Renal pelvis (tissue), 12 donors: Measurements from ENCODE around the gene HOXA9. TPM values are rescaled to one million over a fixed set of nuclear protein-coding genes. Genes with fewer than 3 reads are reported as not detected.
A peak's percentile ranks its signal among the peaks of the same experiment; 100 is the strongest.

Experiments used
- DNase-seq: peaks from one replicate; pipeline ENCODE4 v3.0.0-alpha.2; 2013
- long read RNA-seq, 16 experiments: transcript quantifications; one replicate each; lab custom pipeline, GENCODE V29; 2026
- polyA plus RNA-seq, 3 donors: library from polyadenylated mRNA; unstranded; fragments of 120-200 nt; gene quantifications; one replicate each; pipeline ENCODE4 v1.2.1, GENCODE V29; 2013; ENCODE audit not compliant: insufficient read length in 3 of 3

Gene HOXA9
- polyA plus RNA-seq = 100 to 1,000 TPM; 102 to 118 (median 115) TPM
- long read RNA-seq, donor 1, transcript HOXA9-202 (3 exons, 797 nt) = major isoform, 19 of 40 reads
- long read RNA-seq, donor 1, transcript HOXA9-201 (2 exons, 2,060 nt) = minor isoform, 15 of 40 reads
- long read RNA-seq, donor 1, partial matches to known transcripts = 6 of 40 reads
- long read RNA-seq, donor 1, other reads (novel, unspliced or antisense) = 0 of 40 reads
- long read RNA-seq, donor 2, transcript HOXA9-202 (3 exons, 797 nt) = major isoform, 25 of 54 reads
- long read RNA-seq, donor 2, transcript HOXA9-201 (2 exons, 2,060 nt) = minor isoform, 16 of 54 reads
- long read RNA-seq, donor 2, partial matches to known transcripts = 12 of 54 reads
- long read RNA-seq, donor 2, other reads (novel, unspliced or antisense) = 0 of 54 reads
- long read RNA-seq, donor 3, transcript HOXA9-202 (3 exons, 797 nt) = minor isoform, 16 of 38 reads
- long read RNA-seq, donor 3, transcript HOXA9-201 (2 exons, 2,060 nt) = major isoform, 17 of 38 reads
- long read RNA-seq, donor 3, partial matches to known transcripts = 5 of 38 reads
- long read RNA-seq, donor 3, other reads (novel, unspliced or antisense) = 0 of 38 reads
- long read RNA-seq, donor 4, transcript HOXA9-202 (3 exons, 797 nt) = major isoform, 21 of 36 reads
- long read RNA-seq, donor 4, transcript HOXA9-201 (2 exons, 2,060 nt) = minor isoform, 7 of 36 reads
- long read RNA-seq, donor 4, partial matches to known transcripts = 8 of 36 reads
- long read RNA-seq, donor 4, other reads (novel, unspliced or antisense) = 0 of 36 reads
- long read RNA-seq, donor 5, transcript HOXA9-202 (3 exons, 797 nt) = major isoform, 9 of 25 reads
- long read RNA-seq, donor 5, transcript HOXA9-201 (2 exons, 2,060 nt) = minor isoform, 8 of 25 reads
- long read RNA-seq, donor 5, partial matches to known transcripts = 8 of 25 reads
- long read RNA-seq, donor 5, other reads (novel, unspliced or antisense) = 0 of 25 reads
- long read RNA-seq, donor 6, transcript HOXA9-201 (2 exons, 2,060 nt) = minor isoform, 17 of 48 reads
- long read RNA-seq, donor 6, transcript HOXA9-202 (3 exons, 797 nt) = major isoform, 19 of 48 reads
- long read RNA-seq, donor 6, partial matches to known transcripts = 12 of 48 reads
- long read RNA-seq, donor 6, other reads (novel, unspliced or antisense) = 0 of 48 reads
- long read RNA-seq, donor 7, transcript HOXA9-201 (2 exons, 2,060 nt) = major isoform, 21 of 49 reads
- long read RNA-seq, donor 7, transcript HOXA9-202 (3 exons, 797 nt) = minor isoform, 17 of 49 reads
- long read RNA-seq, donor 7, partial matches to known transcripts = 11 of 49 reads
- long read RNA-seq, donor 7, other reads (novel, unspliced or antisense) = 0 of 49 reads
- long read RNA-seq, donor 8, transcript HOXA9-202 (3 exons, 797 nt) = major isoform, 6 of 8 reads
- long read RNA-seq, donor 8, partial matches to known transcripts = 0 of 8 reads
- long read RNA-seq, donor 8, other reads (novel, unspliced or antisense) = 0 of 8 reads
- long read RNA-seq, donor 9, transcript HOXA9-201 (2 exons, 2,060 nt) = minor isoform, 15 of 36 reads
- long read RNA-seq, donor 9, transcript HOXA9-202 (3 exons, 797 nt) = major isoform, 16 of 36 reads
- long read RNA-seq, donor 9, partial matches to known transcripts = 5 of 36 reads
- long read RNA-seq, donor 9, other reads (novel, unspliced or antisense) = 0 of 36 reads
- long read RNA-seq, donor 10, transcript HOXA9-201 (2 exons, 2,060 nt) = minor isoform, 13 of 46 reads
- long read RNA-seq, donor 10, transcript HOXA9-202 (3 exons, 797 nt) = major isoform, 22 of 46 reads
- long read RNA-seq, donor 10, partial matches to known transcripts = 11 of 46 reads
- long read RNA-seq, donor 10, other reads (novel, unspliced or antisense) = 0 of 46 reads
- long read RNA-seq, donor 11, transcript HOXA9-201 (2 exons, 2,060 nt) = major isoform, 23 of 102 reads
- long read RNA-seq, donor 11, transcript HOXA9-202 (3 exons, 797 nt) = minor isoform, 7 of 102 reads
- long read RNA-seq, donor 11, partial matches to known transcripts = 72 of 102 reads
- long read RNA-seq, donor 11, other reads (novel, unspliced or antisense) = 0 of 102 reads
- long read RNA-seq, donor 12, transcript HOXA9-201 (2 exons, 2,060 nt) = minor isoform, 24 of 60 reads
- long read RNA-seq, donor 12, transcript HOXA9-202 (3 exons, 797 nt) = major isoform, 29 of 60 reads
- long read RNA-seq, donor 12, partial matches to known transcripts = 7 of 60 reads
- long read RNA-seq, donor 12, other reads (novel, unspliced or antisense) = 0 of 60 reads
- long read RNA-seq, donor 13, transcript HOXA9-201 (2 exons, 2,060 nt) = major isoform, 13 of 20 reads
- long read RNA-seq, donor 13, transcript HOXA9-202 (3 exons, 797 nt) = minor isoform, 7 of 20 reads
- long read RNA-seq, donor 13, partial matches to known transcripts = 0 of 20 reads
- long read RNA-seq, donor 13, other reads (novel, unspliced or antisense) = 0 of 20 reads
- long read RNA-seq, donor 14, transcript HOXA9-201 (2 exons, 2,060 nt) = major isoform, 37 of 84 reads
- long read RNA-seq, donor 14, transcript HOXA9-202 (3 exons, 797 nt) = minor isoform, 29 of 84 reads
- long read RNA-seq, donor 14, partial matches to known transcripts = 12 of 84 reads
- long read RNA-seq, donor 14, other reads (novel, unspliced or antisense) = 6 of 84 reads
- long read RNA-seq, donor 15, transcript HOXA9-202 (3 exons, 797 nt) = major isoform, 12 of 17 reads
- long read RNA-seq, donor 15, transcript HOXA9-201 (2 exons, 2,060 nt) = minor isoform, 5 of 17 reads
- long read RNA-seq, donor 15, partial matches to known transcripts = 0 of 17 reads
- long read RNA-seq, donor 15, other reads (novel, unspliced or antisense) = 0 of 17 reads
- long read RNA-seq, donor 16, transcript HOXA9-201 (2 exons, 2,060 nt) = minor isoform, 18 of 51 reads
- long read RNA-seq, donor 16, transcript HOXA9-202 (3 exons, 797 nt) = major isoform, 24 of 51 reads
- long read RNA-seq, donor 16, partial matches to known transcripts = 8 of 51 reads
- long read RNA-seq, donor 16, other reads (novel, unspliced or antisense) = 0 of 51 reads

- peak; percentile 94 for DNase-seq
Observed at GRCh38 chr7:27165089-27165995, at the start of gene HOXA9. Gene HOXA9 (minus strand): TSS chr7:27165537. CDS start chr7:27165457, 80 bp downstream.

- no peak for DNase-seq
Observed at GRCh38 chr7:27214239-27214950, 49.1 kb upstream of the HOXA9 start.

- DNase-seq = no peak
Observed at GRCh38 chr7:27213433-27214238, 48.3 kb upstream of the HOXA9 start.

GRCh38 chr7:27212497-27213432 lies 47.4 kb upstream of the HOXA9 start:
- DNase-seq = no peak

- no peak for DNase-seq
Observed at GRCh38 chr7:27211764-27212204, 46.4 kb upstream of the HOXA9 start.

- DNase-seq = no peak
Observed at GRCh38 chr7:27211084-27211446, 45.7 kb upstream of the HOXA9 start.

GRCh38 chr7:27210441-27211083 lies 45.2 kb upstream of the HOXA9 start:
- DNase-seq = no peak

GRCh38 chr7:27209933-27210440 lies 44.6 kb upstream of the HOXA9 start:
- DNase-seq = no peak

- DNase-seq = no peak
Observed at GRCh38 chr7:27208998-27209397, 43.7 kb upstream of the HOXA9 start.

GRCh38 chr7:27207348-27207985 lies 42.1 kb upstream of the HOXA9 start:
- no peak for DNase-seq

GRCh38 chr7:27205325-27206280 lies 40.3 kb upstream of the HOXA9 start:
- DNase-seq = no peak
